Kidney (tissue), 14 donors: ENCODE data around the gene RIC3. TPM values are rescaled to one million over a fixed set of nuclear protein-coding genes. Genes with fewer than 3 reads are reported as not detected.

ENCODE experiments used
- DNase-seq, 5 donors: peaks; one replicate each; pipeline ENCODE4 v3.0.0-alpha.2; 2013 to 2020
- FAIRE-seq: peaks from 2 replicates; lab custom pipeline; 2012; peaks lifted over from hg19 to GRCh38; lab: Jason Lieb, UNC
- H3K27ac ChIP-seq, 2 donors: one replicate each; pipeline ENCODE4 v1.7.0; 2013; ENCODE audit warnings: low read depth in 2 of 2, low read length in 2 of 2, inconsistent platforms in 1 of 2
- H3K27me3 ChIP-seq: one replicate; pipeline ENCODE4 v1.7.1; 2013; ENCODE audit warnings: low read length, inconsistent platforms; ENCODE audit not compliant: control insufficient read depth, insufficient read depth
- H3K36me3 ChIP-seq, 3 donors: one replicate each; pipeline versions ENCODE4 v1.7.0 to v1.7.1; 2013; ENCODE audit warnings: low read length in 3 of 3, control low read depth in 1 of 3, inconsistent platforms in 1 of 3; ENCODE audit not compliant: insufficient read depth in 3 of 3, control insufficient read depth in 2 of 3
- H3K4me1 ChIP-seq, 3 donors: one replicate each; pipeline versions ENCODE4 v1.7.0 to v1.7.1; 2013; ENCODE audit warnings: low read length in 3 of 3, inconsistent platforms in 1 of 3, low read depth in 1 of 3; ENCODE audit not compliant: control insufficient read depth in 2 of 3, insufficient read depth in 2 of 3
- H3K4me3 ChIP-seq, 3 donors: one replicate each; pipeline versions ENCODE4 v1.7.0 to v1.8.1; 2013; ENCODE audit warnings: low read length in 3 of 3, control low read depth in 1 of 3, inconsistent platforms in 1 of 3
- H3K9ac ChIP-seq, 3 donors: one replicate each; pipeline versions ENCODE4 v1.7.0 to v1.7.1; 2013; ENCODE audit warnings: low read length in 3 of 3, control low read depth in 1 of 3, inconsistent platforms in 1 of 3
- H3K9me3 ChIP-seq, 3 donors: one replicate each; pipeline versions ENCODE4 v1.7.0 to v1.7.1; 2013; ENCODE audit warnings: low read length in 3 of 3, control low read depth in 1 of 3, inconsistent platforms in 1 of 3; ENCODE audit not compliant: control insufficient read depth in 2 of 3, insufficient read depth in 1 of 3
- CTCF ChIP-seq: IDR thresholded peaks from 3 replicates; pipeline ENCODE4 v1.5.1; 2012; ENCODE audit warnings: mild to moderate bottlenecking, moderate library complexity, borderline replicate concordance; ENCODE audit not compliant: insufficient read depth; ENCODE audit errors: extremely low read depth
- intact Hi-C: fragments of 100-400 bp; cut with DNase I; formaldehyde crosslinking; loops from one replicate; pipeline ENCODE4 v1.11.1; 2022
- polyA plus RNA-seq: library from polyadenylated mRNA; stranded (reverse); fragments of 350-450 nt; fragmentation: Illumina TruSeq; extraction: RNeasy Lipid Tissue Mini Kit (QIAGEN cat#74804); gene quantifications from one replicate; pipeline ENCODE4 v1.2.3, GENCODE V29; 2014; ENCODE audit warnings: low read depth, low replicate concordance; ENCODE audit not compliant: insufficient read depth
- total RNA-seq: library from RNA; stranded (reverse); fragmentation: NEBNext Ultra II Directional; extraction: Animal tissue kit (Norgen Biotek cat#: 25700); gene quantifications from one replicate; pipeline ENCODE4 v1.2.1, GENCODE V29; 2021
- donor health status: control.
- donor health status: control.
- donor health status: control.
- donor health status: control.
- donor health status: control.
- donor health status: DM: yes; HTN: yes; CAD: no.
- donor health status: Normal renal cell carcinoma (clear cell type).

RIC3 gene
- total and polyA plus RNA-seq, 2 donors from 2014 or later, result 10.5 to 30.7 TPM

DNA sequence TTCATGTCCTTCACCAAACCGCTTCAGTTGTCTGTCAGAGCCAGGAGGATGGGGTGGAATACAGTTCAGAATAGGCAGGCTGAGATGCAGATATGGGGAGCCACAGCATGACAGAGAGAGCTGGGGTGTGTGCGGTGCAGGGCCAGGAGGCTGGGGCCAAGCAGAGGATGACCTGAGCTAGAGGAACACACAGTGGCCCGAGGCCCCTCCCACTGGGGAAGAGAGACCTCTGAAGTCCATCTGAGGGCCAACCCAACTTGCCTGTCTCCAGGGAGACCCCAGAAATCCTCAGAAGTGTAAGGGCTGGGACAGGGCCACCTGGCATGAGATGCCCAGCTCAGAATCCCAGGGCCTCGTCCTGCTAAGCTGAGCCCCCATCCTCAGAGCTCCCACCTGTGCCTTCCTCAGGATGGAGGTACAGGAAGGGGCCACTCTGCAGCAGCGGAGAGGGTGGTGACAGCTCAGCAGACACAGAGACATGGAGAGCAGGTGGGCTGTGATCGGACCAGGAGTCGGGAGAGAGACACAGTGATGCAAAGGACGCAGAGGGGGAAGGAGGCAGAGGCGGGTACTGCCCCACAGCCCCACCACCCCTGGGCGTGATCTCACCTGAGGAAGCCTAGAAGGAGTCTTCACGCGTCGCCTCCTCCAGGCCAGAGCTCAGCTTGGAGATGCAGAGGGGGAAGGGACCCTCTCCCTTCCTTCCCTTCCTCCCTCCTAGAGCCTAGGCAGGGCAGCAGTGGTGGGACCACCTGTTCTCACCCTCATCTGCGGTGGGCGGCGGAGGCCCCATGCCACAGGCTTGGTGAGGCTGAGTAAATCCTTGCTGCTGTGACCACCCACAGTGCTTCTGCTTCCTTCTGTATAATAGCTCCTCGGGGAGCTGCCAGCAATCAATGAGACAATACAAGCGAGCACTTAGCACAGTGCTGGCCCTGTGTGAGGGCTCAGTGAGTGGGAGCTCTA is 96.9 kb downstream of the RIC3 start:
- intact Hi-C loops, result no loop called here
- no peak overlapping the region for H3K4me3 ChIP-seq
- DNase-seq (no peak), FAIRE-seq (no peak)
- no peak overlapping the region for H3K27ac ChIP-seq
- no peak overlapping the region for H3K9ac ChIP-seq
- no peaks in the 10 kb centered on the region for H3K36me3 ChIP-seq
- no peaks in the 10 kb centered on the region for H3K9me3 ChIP-seq
- no peak for TF ChIP-seq CTCF
- H3K4me1 ChIP-seq, result peaks cover 0 to 19% (median 17%) of the 10 kb centered on the region in 3 donors
- H3K27me3 ChIP-seq, result no peaks in the 10 kb centered on the region

- peak; percentile 24 for TF ChIP-seq CTCF
These were observed 98.3 kb downstream of the RIC3 start for GRCh38 chr11:8070417-8071115.

GRCh38 chr11:8069771-8070170 is 99.1 kb downstream of the RIC3 start:
- no peaks in the 10 kb centered on the region for H3K36me3 ChIP-seq
- no peak overlapping the region for H3K4me3 ChIP-seq
- no peak for TF ChIP-seq CTCF
- no peak overlapping the region for H3K9ac ChIP-seq
- H3K4me1 ChIP-seq, result peaks cover 0 to 25% (median 19%) of the 10 kb centered on the region in 3 donors
- DNase-seq (no peak), FAIRE-seq (no peak)
- H3K27me3 ChIP-seq, result no peaks in the 10 kb centered on the region
- peak overlapping the region; percentile 44 to 75 for H3K27ac ChIP-seq
- intact Hi-C loops, result no loop called here
- H3K9me3 ChIP-seq, result no peaks in the 10 kb centered on the region

More at GRCh38 chr11:8070417-8071115, 98.3 kb downstream of the RIC3 start:
- Histone ChIP-seq H3K4me3 (no peak overlapping the region), H3K27me3 (no peaks in the 10 kb centered on the region), H3K27ac (peak overlapping the region in 1 of 2 donors; percentile 7), H3K9ac (no peak overlapping the region), H3K36me3 (no peaks in the 10 kb centered on the region), H3K9me3 (no peaks in the 10 kb centered on the region), H3K4me1 (peaks cover 0 to 22% (median 19%) of the 10 kb centered on the region in 3 donors)
- intact Hi-C loops, result no loop called here
- FAIRE-seq (no peak), DNase-seq (peak in 2 of 5 donors; percentile 54 to 66)
